SK-N-SH (cell line): ENCODE measurements around the gene TEAD1. TPM values are rescaled to one million over a fixed set of nuclear protein-coding genes. Genes with fewer than 3 reads are reported as not detected.

Experiments used
- CTCF ChIA-PET: fragments of 300-600, 350-600 bp; formaldehyde crosslinking; extraction: SDS; loops from one replicate; lab custom pipeline; 2021; lab: Yijun Ruan, JAX
- POLR2A ChIA-PET: fragments of 350-600 bp; sonication (Branson Sonifier 250); formaldehyde crosslinking; extraction: SDS; loops from one replicate; lab custom pipeline; 2020; ENCODE audit warnings: antibody characterized with exemption, inconsistent platforms; lab: Yijun Ruan, JAX
- DNase-seq: peaks from one replicate; pipeline ENCODE4 v3.0.0; 2012
- H2AFZ ChIP-seq: fragments of 200-600 bp; sonication (generic); 2 replicates; pipeline ENCODE4 v1.8.1; 2016; ENCODE audit warnings: antibody characterized with exemption, mild to moderate bottlenecking, low read depth
- H3F3A ChIP-seq: fragments of 200-600 bp; sonication (generic); replicated peaks from 2 replicates; pipeline ENCODE3; 2016; ENCODE audit warnings: antibody characterized with exemption, mild to moderate bottlenecking; ENCODE audit not compliant: insufficient read depth
- H3K27ac ChIP-seq, 2 experiments: fragments of 200-500 bp in 1 of 2; fragments of 200-600 bp in 1 of 2; sonication (Bioruptor generic) in 1 of 2; sonication (generic), shearing (Covaris generic) in 1 of 2; 2 replicates each; pipeline versions ENCODE4 v1.5.1 to v1.6.1; 2014 to 2016; ENCODE audit warnings: low read depth in 2 of 2, inconsistent platforms in 1 of 2, low read length in 1 of 2, mild to moderate bottlenecking in 1 of 2, mixed read lengths in 1 of 2
- H3K27me3 ChIP-seq: fragments of 200-600 bp; sonication (generic), shearing (Covaris generic); 2 replicates; pipeline ENCODE4 v1.6.1; 2016; ENCODE audit warnings: mixed run types; ENCODE audit not compliant: insufficient read depth
- H3K36me3 ChIP-seq, 2 experiments: fragments of 200-500 bp in 1 of 2; fragments of 200-600 bp in 1 of 2; sonication (Bioruptor generic) in 1 of 2; sonication (generic) in 1 of 2; replicated peaks in 1 of 2; 2 replicates each; pipeline versions ENCODE3 to v1.5.1; 2014 to 2016; ENCODE audit warnings: low read length in 1 of 2, mild to moderate bottlenecking in 1 of 2; ENCODE audit not compliant: insufficient read depth in 2 of 2, control insufficient read depth in 1 of 2
- H3K4me1 ChIP-seq, 2 experiments: fragments of 200-500 bp in 1 of 2; fragments of 200-600 bp in 1 of 2; sonication (Bioruptor generic) in 1 of 2; sonication (generic), shearing (Covaris generic) in 1 of 2; 2 replicates each; pipeline versions ENCODE4 v1.5.1 to v1.6.1; 2014 to 2016; ENCODE audit warnings: low read depth in 1 of 2, low read length in 1 of 2, mixed run types in 1 of 2; ENCODE audit not compliant: insufficient read depth in 2 of 2, control insufficient read depth in 1 of 2
- H3K4me2 ChIP-seq: fragments of 200-600 bp; sonication (generic), shearing (Covaris generic); 2 replicates; pipeline ENCODE4 v1.6.1; 2017; ENCODE audit warnings: mixed run types
- H3K4me3 ChIP-seq, 2 experiments: fragments of 200-500 bp in 1 of 2; fragments of 200-600 bp in 1 of 2; sonication (Bioruptor generic) in 1 of 2; sonication (generic), shearing (Covaris generic) in 1 of 2; 2 replicates each; pipeline versions ENCODE4 v1.5.1 to v1.8.1; 2014 to 2016; ENCODE audit warnings: low read depth in 2 of 2, inconsistent platforms in 1 of 2, low read length in 1 of 2, mild to moderate bottlenecking in 1 of 2, mixed read lengths in 1 of 2, moderate library complexity in 1 of 2
- H3K79me2 ChIP-seq: fragments of 200-600 bp; sonication (generic); 2 replicates; pipeline ENCODE4 v1.8.1; 2017; ENCODE audit warnings: mild to moderate bottlenecking; ENCODE audit not compliant: insufficient read depth
- H3K9ac ChIP-seq: fragments of 200-600 bp; sonication (generic); 2 replicates; pipeline ENCODE4 v1.6.1; 2017; ENCODE audit warnings: mixed run types
- H3K9me2 ChIP-seq: fragments of 200-600 bp; sonication (generic); 2 replicates; pipeline ENCODE4 v1.6.1; 2017; ENCODE audit warnings: mixed run types
- H3K9me3 ChIP-seq: fragments of 200-600 bp; sonication (generic); 2 replicates; pipeline ENCODE4 v1.6.1; 2017; ENCODE audit warnings: mixed run types, mild to moderate bottlenecking, moderate library complexity
- H4K20me1 ChIP-seq: fragments of 200-600 bp; sonication (generic); 2 replicates; pipeline ENCODE4 v1.6.1; 2017; ENCODE audit warnings: mild to moderate bottlenecking, mixed run types; ENCODE audit not compliant: insufficient read depth
- IRF3 ChIP-seq: fragments of 150-350 bp; IDR thresholded peaks from 2 replicates; pipeline ENCODE4 v1.6.1; 2016; ENCODE audit warnings: mild to moderate bottlenecking, low read depth, low read length
- JUND ChIP-seq: IDR thresholded peaks from 2 replicates; pipeline ENCODE4 v1.4.0; 2012
- MXI1 ChIP-seq: IDR thresholded peaks from 2 replicates; pipeline ENCODE4 v1.6.1; 2012; ENCODE audit warnings: mild to moderate bottlenecking, low read depth, low read length, improper control_type of control experiment
- NRF1 ChIP-seq: IDR thresholded peaks from 2 replicates; pipeline ENCODE4 v1.6.1; 2012; ENCODE audit warnings: low read depth, mild to moderate bottlenecking, low read length
- RAD21 ChIP-seq: IDR thresholded peaks from 2 replicates; pipeline ENCODE4 v1.6.1; 2012; ENCODE audit warnings: mild to moderate bottlenecking, low read length
- REST ChIP-seq: IDR thresholded peaks from 2 replicates; pipeline ENCODE4 v1.6.1; 2012; ENCODE audit warnings: mild to moderate bottlenecking, low read depth, low read length, moderate library complexity
- RFX5 ChIP-seq: IDR thresholded peaks from 2 replicates; pipeline ENCODE4 v1.6.1; 2012; ENCODE audit warnings: mild to moderate bottlenecking, improper control_type of control experiment, low read length
- TAF1 ChIP-seq: IDR thresholded peaks from 2 replicates; pipeline ENCODE4 v1.6.1; 2012; ENCODE audit warnings: low read depth, mild to moderate bottlenecking, low read length, moderate library complexity, borderline replicate concordance
- TCF12 ChIP-seq: IDR thresholded peaks from 2 replicates; pipeline ENCODE4 v1.4.0; 2012
- TEAD4 ChIP-seq: IDR thresholded peaks from 2 replicates; pipeline ENCODE4 v1.4.0; 2012; ENCODE audit warnings: mild to moderate bottlenecking, borderline replicate concordance; ENCODE audit not compliant: insufficient read depth
- USF1 ChIP-seq: IDR thresholded peaks from 2 replicates; pipeline ENCODE4 v1.4.0; 2012; ENCODE audit warnings: low read depth, borderline replicate concordance
- USF2 ChIP-seq: fragments of 150-350 bp; IDR thresholded peaks from 2 replicates; pipeline ENCODE4 v1.6.1; 2017; ENCODE audit warnings: antibody characterized with exemption, low read length, low read depth, borderline replicate concordance
- YY1 ChIP-seq: IDR thresholded peaks from 2 replicates; pipeline ENCODE4 v1.4.0; 2012; ENCODE audit warnings: low read depth, mild to moderate bottlenecking
- WGBS: methylation state at CpG from one replicate; pipeline ENCODE4 v1.1.6; 2017; ENCODE audit warnings: low lambda C conversion rate; 5-methylcytosine and 5-hydroxymethylcytosine counted together
- polyA plus RNA-seq, 3 experiments: library from polyadenylated mRNA; depleted of rRNA; stranded (reverse); fragments of >200 nt; gene quantifications; 2 replicates each; pipeline ENCODE4 v1.2.3, GENCODE V29; 2012

Gene TEAD1
- polyA plus RNA-seq, 1 of the 3 experiments (the other 2 are of a cell fraction) = 31.2 TPM

- POLR2A ChIA-PET = interaction anchor here (0.9 kb wide), 1 partner anchor 20 kb away, joined by 3 read pairs; no protein-coding TSS in a partner anchor
- no peaks in the 10 kb centered on the region for H3K9me3 ChIP-seq
- peaks cover 25% of the 10 kb centered on the region for H3F3A ChIP-seq
- no peak overlapping the region for H3K4me2 ChIP-seq
- no peak for DNase-seq
- WGBS = 100% methylated on average over 1 of the region's 7 CpGs
- H2AFZ ChIP-seq = no peak overlapping the region
- peaks cover 15 to 24% of the 10 kb centered on the region in 2 experiments for H3K4me1 ChIP-seq
- H3K9ac ChIP-seq = no peak overlapping the region
- peaks cover 60% of the 10 kb centered on the region for H4K20me1 ChIP-seq
- TF ChIP-seq IRF3 (no peak), TEAD4 (no peak), RAD21 (no peak), REST (no peak), NRF1 (no peak), TAF1 (no peak), USF2 (no peak), JUND (no peak), USF1 (no peak), RFX5 (no peak), MXI1 (no peak), TCF12 (no peak), YY1 (no peak)
- H3K27me3 ChIP-seq = no peaks in the 10 kb centered on the region
- peaks cover 24 to 28% of the 10 kb centered on the region in 2 experiments for H3K36me3 ChIP-seq
- CTCF ChIA-PET = interaction anchor here (1.0 kb wide), 2 partner anchors 14 to 21 kb away, joined by 3 read pairs; no protein-coding TSS in a partner anchor
- H3K27ac ChIP-seq = no peak overlapping the region
- H3K9me2 ChIP-seq = no peaks in the 10 kb centered on the region
- H3K79me2 ChIP-seq = peaks cover 100% of the 10 kb centered on the region
- H3K4me3 ChIP-seq = no peak overlapping the region
Observed at GRCh38 chr11:12794576-12795230, 120.5 kb downstream of the TEAD1 start.
